ENCODE data around the gene TSSC4.

TSSC4 gene

DNA sequence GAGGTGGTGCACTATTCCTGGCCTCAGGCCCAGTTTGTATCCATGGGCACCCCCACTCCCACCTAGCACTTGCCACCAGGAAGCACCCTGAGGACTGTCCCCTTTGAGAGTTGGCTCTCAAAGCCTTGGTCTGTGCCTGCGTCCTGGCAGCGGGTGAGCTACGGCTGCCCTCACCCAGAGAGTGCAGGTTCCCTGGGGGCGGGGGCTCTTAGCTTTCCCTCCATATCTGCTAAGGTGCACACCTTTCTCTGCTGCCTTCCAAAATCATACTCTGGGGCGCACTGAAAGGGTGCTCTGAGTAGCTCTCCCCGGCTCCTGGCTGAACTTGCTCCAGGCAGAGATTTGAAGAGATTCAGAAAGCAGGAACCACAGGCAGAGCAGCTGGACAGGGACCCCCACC lies 51.4 kb downstream of the TSSC4 start:
- H3K4me1 ChIP-seq (ENCODE audit: control insufficient read depth, insufficient read depth, low read length), result no peaks in the 10 kb centered on the region
- no peak overlapping the region for H3K4me3 ChIP-seq (ENCODE audit: low read depth, low read length)
- TF ChIP-seq KLF10 (tag by site-specific recombination; IDR thresholded peaks at IDR 0.05) (no peak), MYNN (tag by site-specific recombination; IDR thresholded peaks at IDR 0.05; ENCODE audit: borderline replicate concordance) (no peak), GLIS1 (tag by site-specific recombination; IDR thresholded peaks at IDR 0.05) (no peak), ZNF664 (tag by site-specific recombination; IDR thresholded peaks at IDR 0.05) (no peak), GLI2 (tag by site-specific recombination; IDR thresholded peaks at IDR 0.05; ENCODE audit: borderline replicate concordance, low read depth) (no peak), ZNF610 (tag by site-specific recombination; IDR thresholded peaks at IDR 0.05; ENCODE audit: borderline replicate concordance) (no peak), ZNF335 (tag by site-specific recombination; conservative IDR thresholded peaks at IDR 0.05) (no peak), ZNF501 (tag by site-specific recombination; IDR thresholded peaks at IDR 0.05) (no peak), ZNF10 (tag by site-specific recombination; IDR thresholded peaks at IDR 0.05) (no peak), SP7 (tag by site-specific recombination; IDR thresholded peaks at IDR 0.05) (no peak), KLF7 (tag by site-specific recombination; IDR thresholded peaks at IDR 0.05; ENCODE audit: borderline replicate concordance) (no peak), ZNF701 (tag by site-specific recombination; IDR thresholded peaks at IDR 0.05) (no peak), ZNF354C (tag by site-specific recombination; IDR thresholded peaks at IDR 0.05; ENCODE audit: borderline replicate concordance, low read depth) (no peak), SP2 (tag by site-specific recombination; IDR thresholded peaks at IDR 0.05) (no peak), ZNF548 (tag by site-specific recombination; IDR thresholded peaks at IDR 0.05) (no peak)
- TF ChIP-seq, protein P1, sequence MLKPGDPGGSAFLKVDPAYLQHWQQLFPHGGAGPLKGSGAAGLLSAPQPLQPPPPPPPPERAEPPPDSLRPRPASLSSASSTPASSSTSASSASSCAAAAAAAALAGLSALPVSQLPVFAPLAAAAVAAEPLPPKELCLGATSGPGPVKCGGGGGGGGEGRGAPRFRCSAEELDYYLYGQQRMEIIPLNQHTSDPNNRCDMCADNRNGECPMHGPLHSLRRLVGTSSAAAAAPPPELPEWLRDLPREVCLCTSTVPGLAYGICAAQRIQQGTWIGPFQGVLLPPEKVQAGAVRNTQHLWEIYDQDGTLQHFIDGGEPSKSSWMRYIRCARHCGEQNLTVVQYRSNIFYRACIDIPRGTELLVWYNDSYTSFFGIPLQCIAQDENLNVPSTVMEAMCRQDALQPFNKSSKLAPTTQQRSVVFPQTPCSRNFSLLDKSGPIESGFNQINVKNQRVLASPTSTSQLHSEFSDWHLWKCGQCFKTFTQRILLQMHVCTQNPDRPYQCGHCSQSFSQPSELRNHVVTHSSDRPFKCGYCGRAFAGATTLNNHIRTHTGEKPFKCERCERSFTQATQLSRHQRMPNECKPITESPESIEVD (tag by site-specific recombination; IDR thresholded peaks at IDR 0.05), result no peak
- TF ChIP-seq, protein P2, sequence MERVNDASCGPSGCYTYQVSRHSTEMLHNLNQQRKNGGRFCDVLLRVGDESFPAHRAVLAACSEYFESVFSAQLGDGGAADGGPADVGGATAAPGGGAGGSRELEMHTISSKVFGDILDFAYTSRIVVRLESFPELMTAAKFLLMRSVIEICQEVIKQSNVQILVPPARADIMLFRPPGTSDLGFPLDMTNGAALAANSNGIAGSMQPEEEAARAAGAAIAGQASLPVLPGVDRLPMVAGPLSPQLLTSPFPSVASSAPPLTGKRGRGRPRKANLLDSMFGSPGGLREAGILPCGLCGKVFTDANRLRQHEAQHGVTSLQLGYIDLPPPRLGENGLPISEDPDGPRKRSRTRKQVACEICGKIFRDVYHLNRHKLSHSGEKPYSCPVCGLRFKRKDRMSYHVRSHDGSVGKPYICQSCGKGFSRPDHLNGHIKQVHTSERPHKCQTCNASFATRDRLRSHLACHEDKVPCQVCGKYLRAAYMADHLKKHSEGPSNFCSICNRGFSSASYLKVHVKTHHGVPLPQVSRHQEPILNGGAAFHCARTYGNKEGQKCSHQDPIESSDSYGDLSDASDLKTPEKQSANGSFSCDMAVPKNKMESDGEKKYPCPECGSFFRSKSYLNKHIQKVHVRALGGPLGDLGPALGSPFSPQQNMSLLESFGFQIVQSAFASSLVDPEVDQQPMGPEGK (tag by site-specific recombination; IDR thresholded peaks at IDR 0.05), result no peak
- TF ChIP-seq, protein P3, sequence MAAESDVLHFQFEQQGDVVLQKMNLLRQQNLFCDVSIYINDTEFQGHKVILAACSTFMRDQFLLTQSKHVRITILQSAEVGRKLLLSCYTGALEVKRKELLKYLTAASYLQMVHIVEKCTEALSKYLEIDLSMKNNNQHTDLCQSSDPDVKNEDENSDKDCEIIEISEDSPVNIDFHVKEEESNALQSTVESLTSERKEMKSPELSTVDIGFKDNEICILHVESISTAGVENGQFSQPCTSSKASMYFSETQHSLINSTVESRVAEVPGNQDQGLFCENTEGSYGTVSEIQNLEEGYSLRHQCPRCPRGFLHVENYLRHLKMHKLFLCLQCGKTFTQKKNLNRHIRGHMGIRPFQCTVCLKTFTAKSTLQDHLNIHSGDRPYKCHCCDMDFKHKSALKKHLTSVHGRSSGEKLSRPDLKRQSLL (tag by site-specific recombination; IDR thresholded peaks at IDR 0.05), result no peak
- H3K36me3 ChIP-seq (ENCODE audit: control insufficient read depth in 2 of 2, insufficient read depth in 1 of 2, low read length in 2 of 2), result no peaks in the 10 kb centered on the region
- CTCF ChIA-PET, result interaction anchor here (0.6 kb wide), 1 partner anchor 13 kb away, joined by 3 read pairs; no protein-coding TSS in a partner anchor
- POLR2A ChIA-PET, result no interaction called here
- H3K9me3 ChIP-seq (ENCODE audit: control insufficient read depth, insufficient read depth, low read depth, low read length), result no peaks in the 10 kb centered on the region
- H3K27ac ChIP-seq (ENCODE audit: extremely low read depth, low read depth, low read length), result no peak overlapping the region

DNA sequence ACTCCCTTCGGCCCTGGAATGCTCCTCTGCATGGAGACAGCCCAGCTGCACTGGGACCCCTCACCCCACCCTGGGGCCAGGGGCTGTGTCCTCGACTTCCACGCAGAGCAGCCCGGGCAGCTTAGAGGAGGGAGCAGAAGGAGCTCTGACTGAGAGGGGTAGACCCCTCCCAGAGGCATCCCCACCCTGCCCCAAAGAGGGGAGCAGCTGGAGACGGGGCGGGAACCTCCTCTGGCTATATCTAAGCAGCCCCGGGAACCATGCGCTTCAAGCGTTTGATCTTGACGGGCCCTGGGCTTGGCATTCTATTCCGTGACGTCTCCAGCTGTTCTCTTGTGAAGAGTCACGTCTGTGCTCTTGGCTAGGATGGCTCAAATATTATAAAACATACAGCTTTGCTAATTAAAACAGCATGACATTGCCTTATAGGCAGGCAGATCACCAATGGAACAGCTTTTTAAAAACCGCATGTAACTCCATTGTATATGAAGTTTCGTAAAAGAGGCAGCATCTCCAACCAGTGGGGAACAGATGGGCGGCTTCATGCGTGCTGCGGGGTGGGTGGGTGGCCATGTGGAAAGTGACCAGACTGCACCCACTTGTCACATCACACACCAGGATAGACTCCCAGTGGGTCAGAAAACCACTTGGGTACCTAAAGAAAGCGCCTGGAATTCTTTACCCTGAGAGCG lies 51.9 kb downstream of the TSSC4 start:
- Histone ChIP-seq H3K9me3 (ENCODE audit: control insufficient read depth, insufficient read depth, low read depth, low read length) (no peaks in the 10 kb centered on the region), H3K27ac (ENCODE audit: extremely low read depth, low read depth, low read length) (no peak overlapping the region), H3K36me3 (ENCODE audit: control insufficient read depth in 2 of 2, insufficient read depth in 1 of 2, low read length in 2 of 2) (no peaks in the 10 kb centered on the region), H3K4me1 (ENCODE audit: control insufficient read depth, insufficient read depth, low read length) (no peaks in the 10 kb centered on the region), H3K4me3 (ENCODE audit: low read depth, low read length) (no peak overlapping the region)
- ChIA-PET POLR2A (no interaction called here), CTCF (no interaction called here)
- TF ChIP-seq ZNF221 (tag by site-specific recombination; IDR thresholded peaks at IDR 0.05; ENCODE audit: borderline replicate concordance) (no peak), ZNF10 (tag by site-specific recombination; IDR thresholded peaks at IDR 0.05) (no peak), ZBTB8A (tag by site-specific recombination; IDR thresholded peaks at IDR 0.05) (no peak), ZNF629 (tag by site-specific recombination; IDR thresholded peaks at IDR 0.05) (no peak), ZNF529 (tag by site-specific recombination; IDR thresholded peaks at IDR 0.05; ENCODE audit: insufficient replicate concordance) (no peak), MZF1 (tag by site-specific recombination; IDR thresholded peaks at IDR 0.05; ENCODE audit: borderline replicate concordance) (no peak), OSR2 (tag by site-specific recombination; IDR thresholded peaks at IDR 0.05) (no peak)
- TF ChIP-seq, protein P4, sequence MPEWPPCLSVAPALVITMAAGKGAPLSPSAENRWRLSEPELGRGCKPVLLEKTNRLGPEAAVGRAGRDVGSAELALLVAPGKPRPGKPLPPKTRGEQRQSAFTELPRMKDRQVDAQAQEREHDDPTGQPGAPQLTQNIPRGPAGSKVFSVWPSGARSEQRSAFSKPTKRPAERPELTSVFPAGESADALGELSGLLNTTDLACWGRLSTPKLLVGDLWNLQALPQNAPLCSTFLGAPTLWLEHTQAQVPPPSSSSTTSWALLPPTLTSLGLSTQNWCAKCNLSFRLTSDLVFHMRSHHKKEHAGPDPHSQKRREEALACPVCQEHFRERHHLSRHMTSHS (tag by site-specific recombination; IDR thresholded peaks at IDR 0.05), result no peak
